ENCODE results near the gene RNF10. TPM values are rescaled to one million over a fixed set of nuclear protein-coding genes. Genes with fewer than 3 reads are reported as not detected.

The RNF10 gene
- total and polyA plus RNA-seq, 9 of the 15 experiments (the other 6 are each of a cell fraction or from before 2014, with no cell fraction given), result 43.0 to 139 (median 80.1) TPM

- TF ChIP-seq, protein P1, sequence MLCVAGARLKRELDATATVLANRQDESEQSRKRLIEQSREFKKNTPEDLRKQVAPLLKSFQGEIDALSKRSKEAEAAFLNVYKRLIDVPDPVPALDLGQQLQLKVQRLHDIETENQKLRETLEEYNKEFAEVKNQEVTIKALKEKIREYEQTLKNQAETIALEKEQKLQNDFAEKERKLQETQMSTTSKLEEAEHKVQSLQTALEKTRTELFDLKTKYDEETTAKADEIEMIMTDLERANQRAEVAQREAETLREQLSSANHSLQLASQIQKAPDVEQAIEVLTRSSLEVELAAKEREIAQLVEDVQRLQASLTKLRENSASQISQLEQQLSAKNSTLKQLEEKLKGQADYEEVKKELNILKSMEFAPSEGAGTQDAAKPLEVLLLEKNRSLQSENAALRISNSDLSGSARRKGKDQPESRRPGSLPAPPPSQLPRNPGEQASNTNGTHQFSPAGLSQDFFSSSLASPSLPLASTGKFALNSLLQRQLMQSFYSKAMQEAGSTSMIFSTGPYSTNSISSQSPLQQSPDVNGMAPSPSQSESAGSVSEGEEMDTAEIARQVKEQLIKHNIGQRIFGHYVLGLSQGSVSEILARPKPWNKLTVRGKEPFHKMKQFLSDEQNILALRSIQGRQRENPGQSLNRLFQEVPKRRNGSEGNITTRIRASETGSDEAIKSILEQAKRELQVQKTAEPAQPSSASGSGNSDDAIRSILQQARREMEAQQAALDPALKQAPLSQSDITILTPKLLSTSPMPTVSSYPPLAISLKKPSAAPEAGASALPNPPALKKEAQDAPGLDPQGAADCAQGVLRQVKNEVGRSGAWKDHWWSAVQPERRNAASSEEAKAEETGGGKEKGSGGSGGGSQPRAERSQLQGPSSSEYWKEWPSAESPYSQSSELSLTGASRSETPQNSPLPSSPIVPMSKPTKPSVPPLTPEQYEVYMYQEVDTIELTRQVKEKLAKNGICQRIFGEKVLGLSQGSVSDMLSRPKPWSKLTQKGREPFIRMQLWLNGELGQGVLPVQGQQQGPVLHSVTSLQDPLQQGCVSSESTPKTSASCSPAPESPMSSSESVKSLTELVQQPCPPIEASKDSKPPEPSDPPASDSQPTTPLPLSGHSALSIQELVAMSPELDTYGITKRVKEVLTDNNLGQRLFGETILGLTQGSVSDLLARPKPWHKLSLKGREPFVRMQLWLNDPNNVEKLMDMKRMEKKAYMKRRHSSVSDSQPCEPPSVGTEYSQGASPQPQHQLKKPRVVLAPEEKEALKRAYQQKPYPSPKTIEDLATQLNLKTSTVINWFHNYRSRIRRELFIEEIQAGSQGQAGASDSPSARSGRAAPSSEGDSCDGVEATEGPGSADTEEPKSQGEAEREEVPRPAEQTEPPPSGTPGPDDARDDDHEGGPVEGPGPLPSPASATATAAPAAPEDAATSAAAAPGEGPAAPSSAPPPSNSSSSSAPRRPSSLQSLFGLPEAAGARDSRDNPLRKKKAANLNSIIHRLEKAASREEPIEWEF (CRISPR knock-in tag; IDR thresholded peaks at IDR 0.05), result no peak
- TF ChIP-seq CHCHD3 (CRISPR knock-in tag; IDR thresholded peaks at IDR 0.05) (no peak), NCOR1 (IDR thresholded peaks at IDR 0.05) (peak; percentile 68), GMEB1 (CRISPR knock-in tag; IDR thresholded peaks at IDR 0.05) (peak; percentile 46), MYNN (IDR thresholded peaks at IDR 0.05) (no peak; the same call in 1 of the 2 replicates), MYNN (CRISPR knock-in tag; IDR thresholded peaks at IDR 0.05) (no peak), ATF1 (CRISPR knock-in tag; IDR thresholded peaks at IDR 0.05) (no peak), ATF1 (tag; IDR thresholded peaks at IDR 0.05) (peak; percentile 98), HDAC8 (tag; IDR thresholded peaks at IDR 0.05) (no peak), ZNF696 (CRISPR knock-in tag; conservative IDR thresholded peaks at IDR 0.05) (no peak), RBM34 (IDR thresholded peaks at IDR 0.05; ENCODE audit: borderline replicate concordance, insufficient read depth, low read length) (no peak), ZNF263 (CRISPR knock-in tag; IDR thresholded peaks at IDR 0.05; ENCODE audit: borderline replicate concordance) (0 out of 2 replicates have a peak, but pooled peaks have one; percentile 17), ZNF589 (CRISPR knock-in tag; IDR thresholded peaks at IDR 0.05; ENCODE audit: low read depth) (no peak), NFIX (CRISPR knock-in tag; IDR thresholded peaks at IDR 0.05; ENCODE audit: low read depth) (no peak)
- TF ChIP-seq, protein P2, sequence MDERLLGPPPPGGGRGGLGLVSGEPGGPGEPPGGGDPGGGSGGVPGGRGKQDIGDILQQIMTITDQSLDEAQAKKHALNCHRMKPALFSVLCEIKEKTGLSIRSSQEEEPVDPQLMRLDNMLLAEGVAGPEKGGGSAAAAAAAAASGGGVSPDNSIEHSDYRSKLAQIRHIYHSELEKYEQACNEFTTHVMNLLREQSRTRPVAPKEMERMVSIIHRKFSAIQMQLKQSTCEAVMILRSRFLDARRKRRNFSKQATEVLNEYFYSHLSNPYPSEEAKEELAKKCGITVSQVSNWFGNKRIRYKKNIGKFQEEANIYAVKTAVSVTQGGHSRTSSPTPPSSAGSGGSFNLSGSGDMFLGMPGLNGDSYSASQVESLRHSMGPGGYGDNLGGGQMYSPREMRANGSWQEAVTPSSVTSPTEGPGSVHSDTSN (CRISPR knock-in tag; IDR thresholded peaks at IDR 0.05; ENCODE audit: low read depth), result no peak
- TF ChIP-seq, protein P2 (tag; conservative IDR thresholded peaks at IDR 0.05; ENCODE audit: low read depth), result peak; percentile 27; the same call in 1 of the 2 replicates
Observed at GRCh38 chr12:120528861-120529525, 5.2 kb upstream of the RNF10 start, which contains the start of gene COQ5 (continued).

Measured in K562 (cell line).